HCT116 (cell line): Measurements from ENCODE around the gene ZC3H12A. TPM values are rescaled to one million over a fixed set of nuclear protein-coding genes. Genes with fewer than 3 reads are reported as not detected.
A peak's percentile ranks its signal among the peaks of the same experiment; 100 is the strongest.

Source experiments
- ATAC-seq: fragments of 200-7000 bp; cut with Tn5 transposase; 2 replicates; pipeline ENCODE4 v1.9.1; 2020; ENCODE audit warnings: mild to moderate bottlenecking, moderate library complexity
- BruUV-seq: library from RNA; stranded (reverse); fragments of 400-500 nt; replicated peaks from 2 replicates; lab custom pipeline; 2021; lab: Mats Ljungman, UMichigan
- CTCF ChIA-PET: fragments of 300-600 bp; sonication (Branson Sonifier 250); formaldehyde crosslinking; loops from one replicate; lab custom pipeline; 2021; ENCODE audit warnings: antibody characterized with exemption; lab: Charles Lee
- POLR2A ChIA-PET: fragments of 300-600, 350-600 bp; sonication (Branson Sonifier 250); formaldehyde crosslinking; loops from one replicate; lab custom pipeline; 2021; ENCODE audit warnings: antibody characterized with exemption; lab: Charles Lee
- RAD21 ChIA-PET, 2 experiments: fragments of 300-600 bp; sonication (Branson Sonifier 250); formaldehyde crosslinking; loops; one replicate each; lab custom pipeline; 2023; ENCODE audit warnings: low total read pairs in 2 of 2; ENCODE audit not compliant: uncharacterized antibody in 2 of 2, unreplicated experiment in 2 of 2, low non-redundant PET in 1 of 2; lab: Charles Lee
- DNase-seq: peaks from one replicate; pipeline ENCODE4 v3.0.0-alpha.2; 2010; ENCODE audit warnings: low read depth, low spot score
- H2AFZ ChIP-seq: fragments of 200-600 bp; shearing (Covaris generic), sonication (generic); 2 replicates; pipeline ENCODE4 v1.6.1; 2017; ENCODE audit warnings: low read depth, mixed run types, mixed read lengths, antibody characterized with exemption, low read length; ENCODE audit not compliant: poor library complexity, severe bottlenecking
- H3K27ac ChIP-seq: 2 replicates; pipeline ENCODE4 v1.5.1; 2012; ENCODE audit warnings: low read depth, low read length
- H3K27me3 ChIP-seq: fragments of 200-600 bp; sonication (generic); 2 replicates; pipeline ENCODE4 v1.6.1; 2016; ENCODE audit warnings: mixed run types, low read length, mixed read lengths; ENCODE audit not compliant: insufficient read depth
- H3K36me3 ChIP-seq, 2 experiments: fragments of 200-500 bp in 1 of 2; fragments of 200-600 bp in 1 of 2; sonication (Bioruptor generic) in 1 of 2; sonication (generic) in 1 of 2; 2 replicates each; pipeline versions ENCODE4 v1.5.1 to v1.6.1; 2014 to 2016; ENCODE audit warnings: low read length in 2 of 2, inconsistent platforms in 1 of 2, mixed read lengths in 1 of 2, mixed run types in 1 of 2; ENCODE audit not compliant: insufficient read depth in 2 of 2, control insufficient read depth in 1 of 2
- H3K4me1 ChIP-seq, 2 experiments: fragments of 200-600 bp in 1 of 2; sonication (generic) in 1 of 2; 2 replicates each; pipeline versions ENCODE4 v1.5.1 to v1.6.1; 2012 to 2017; ENCODE audit warnings: low read length in 2 of 2, inconsistent platforms in 1 of 2, mild to moderate bottlenecking in 1 of 2, mixed read lengths in 1 of 2, mixed run types in 1 of 2, moderate library complexity in 1 of 2; ENCODE audit not compliant: insufficient read depth in 2 of 2, control insufficient read depth in 1 of 2
- H3K4me2 ChIP-seq: fragments of 200-600 bp; sonication (generic); 2 replicates; pipeline ENCODE4 v1.6.1; 2017; ENCODE audit warnings: mixed run types, low read length, mixed read lengths
- H3K4me3 ChIP-seq, 2 experiments: fragments of 200-600 bp in 1 of 2; sonication (generic) in 1 of 2; replicated peaks in 1 of 2; 2 replicates each; pipeline ENCODE4 v1.5.1; 2011 to 2016; ENCODE audit warnings: low read length in 2 of 2, control low read depth in 1 of 2, low read depth in 1 of 2, mild to moderate bottlenecking in 1 of 2, mixed read lengths in 1 of 2, mixed run types in 1 of 2
- H3K79me2 ChIP-seq: fragments of 200-600 bp; sonication (generic); 2 replicates; pipeline ENCODE4 v1.6.1; 2017; ENCODE audit warnings: mild to moderate bottlenecking, mixed run types, low read length, moderate library complexity, mixed read lengths; ENCODE audit not compliant: insufficient read depth
- H3K9ac ChIP-seq: fragments of 200-600 bp; sonication (generic); 2 replicates; pipeline ENCODE4 v1.6.1; 2016; ENCODE audit warnings: low read length, mixed read lengths
- H3K9me2 ChIP-seq: fragments of 200-600 bp; sonication (generic), shearing (Covaris generic); 2 replicates; pipeline ENCODE4 v1.6.1; 2017; ENCODE audit warnings: mixed run types, mild to moderate bottlenecking, moderate library complexity; ENCODE audit not compliant: insufficient read depth
- H3K9me3 ChIP-seq, 2 experiments: fragments of 200-500 bp in 1 of 2; fragments of 200-600 bp in 1 of 2; sonication (Bioruptor generic) in 1 of 2; sonication (generic) in 1 of 2; 2 replicates each; pipeline ENCODE4 v1.6.1; 2014 to 2017; ENCODE audit warnings: low read length in 2 of 2, mixed read lengths in 2 of 2, inconsistent platforms in 1 of 2, low read depth in 1 of 2, mild to moderate bottlenecking in 1 of 2, mixed run types in 1 of 2, moderate library complexity in 1 of 2; ENCODE audit not compliant: control insufficient read depth in 1 of 2, insufficient read depth in 1 of 2
- H4K20me1 ChIP-seq: fragments of 200-600 bp; sonication (generic), shearing (Covaris generic); 2 replicates; pipeline ENCODE4 v1.6.1; 2017; ENCODE audit warnings: mixed run types, mild to moderate bottlenecking, moderate library complexity; ENCODE audit not compliant: insufficient read depth
- CBX3 ChIP-seq: IDR thresholded peaks from 2 replicates; pipeline ENCODE4 v1.6.1; 2012; ENCODE audit warnings: low read depth
- CEBPB ChIP-seq: IDR thresholded peaks from 2 replicates; pipeline ENCODE4 v1.6.1; 2012; ENCODE audit warnings: low read depth
- CTCF ChIP-seq, 3 experiments: fragments of 200-600 bp in 1 of 3; sonication (generic) in 1 of 3; IDR thresholded peaks in 2 of 3; conservative IDR thresholded peaks in 1 of 3; 2 replicates each; pipeline ENCODE4 v1.5.1; 2012 to 2017; ENCODE audit warnings: low read depth in 2 of 3, low read length in 2 of 3, antibody characterized with exemption in 1 of 3, borderline replicate concordance in 1 of 3, control low read depth in 1 of 3, mild to moderate bottlenecking in 1 of 3, mixed read lengths in 1 of 3, mixed run types in 1 of 3, moderate library complexity in 1 of 3; ENCODE audit not compliant: insufficient read depth in 1 of 3
- EGR1 ChIP-seq: IDR thresholded peaks from 2 replicates; pipeline ENCODE4 v1.6.1; 2012; ENCODE audit warnings: low read depth
- EZH2 ChIP-seq: fragments of 200-600 bp; sonication (generic); IDR thresholded peaks from 2 replicates; pipeline ENCODE4 v1.6.1; 2017; ENCODE audit warnings: antibody characterized with exemption, mixed run types
- EZH2phosphoT487 ChIP-seq: fragments of 200-600 bp; IDR thresholded peaks from 2 replicates; pipeline ENCODE4 v1.6.1; 2018; ENCODE audit warnings: antibody characterized with exemption, borderline replicate concordance
- FOSL1 ChIP-seq: IDR thresholded peaks from 2 replicates; pipeline ENCODE4 v1.6.1; 2012; ENCODE audit warnings: low read depth
- JUND ChIP-seq: IDR thresholded peaks from 2 replicates; pipeline ENCODE4 v1.6.1; 2012
- MAX ChIP-seq: IDR thresholded peaks from 2 replicates; pipeline ENCODE4 v1.6.1; 2012
- POLR2A ChIP-seq: IDR thresholded peaks from 2 replicates; pipeline ENCODE4 v1.7.0; 2011; ENCODE audit warnings: borderline replicate concordance; ENCODE audit not compliant: insufficient read depth, insufficient read length; ENCODE audit errors: extremely low read depth
- POLR2AphosphoS5 ChIP-seq: IDR thresholded peaks from 2 replicates; pipeline ENCODE4 v1.6.1; 2011; ENCODE audit warnings: mild to moderate bottlenecking, low read depth, low read length, moderate library complexity
- RAD21 ChIP-seq: IDR thresholded peaks from 2 replicates; pipeline ENCODE4 v1.6.1; 2012; ENCODE audit warnings: low read depth, mild to moderate bottlenecking
- SRF ChIP-seq: IDR thresholded peaks from 2 replicates; pipeline ENCODE4 v1.6.1; 2012; ENCODE audit warnings: low read depth
- TCF7L2 ChIP-seq: IDR thresholded peaks from 2 replicates; pipeline ENCODE4 v1.7.0; 2011; ENCODE audit warnings: borderline replicate concordance, inconsistent platforms; ENCODE audit not compliant: insufficient read depth, insufficient read length; ENCODE audit errors: extremely low read depth
- YY1 ChIP-seq: IDR thresholded peaks from 2 replicates; pipeline ENCODE4 v1.6.1; 2011; ENCODE audit warnings: low read length, low read depth, moderate library complexity, mild to moderate bottlenecking; ENCODE audit not compliant: insufficient replicate concordance; ENCODE audit errors: extremely low read depth
- ZNF274 ChIP-seq: fragments of 200-500 bp; sonication (Bioruptor generic); IDR thresholded peaks from 2 replicates; pipeline ENCODE4 v1.6.1; 2014; ENCODE audit warnings: mild to moderate bottlenecking, low read depth, low read length, inconsistent platforms
- intact Hi-C: fragments of 100-400 bp; cut with micrococcal nuclease; formaldehyde crosslinking; loops from 2 replicates; pipeline ENCODE4 v1.10.0; 2022
- total RNA-seq: library from RNA; stranded (reverse); gene quantifications from one replicate; pipeline ENCODE4 v1.2.1, GENCODE V29; 2021; ENCODE audit not compliant: unreplicated experiment
- TF ChIP-seq, protein P1 (sequence below): IDR thresholded peaks from 2 replicates; pipeline ENCODE4 v1.6.1; 2012; ENCODE audit warnings: low read depth
- TF ChIP-seq, protein P2 (sequence below): IDR thresholded peaks from 2 replicates; pipeline ENCODE4 v1.6.1; 2012
- TF ChIP-seq, protein P3 (sequence below): IDR thresholded peaks from 2 replicates; pipeline ENCODE4 v1.6.1; 2011; ENCODE audit warnings: mild to moderate bottlenecking, low read length, moderate library complexity; ENCODE audit not compliant: insufficient replicate concordance; ENCODE audit errors: extremely low read depth

The ZC3H12A gene
- total RNA-seq, 1 experiment from 2014 or later = 10.6 TPM

- peaks cover 8 to 38% of the 10 kb centered on the region in 2 experiments; a peak in 3 of 4 replicates for H3K4me1 ChIP-seq
- TF ChIP-seq RAD21 = no peak
- no peak for TF ChIP-seq CBX3
- TF ChIP-seq, protein P1, sequence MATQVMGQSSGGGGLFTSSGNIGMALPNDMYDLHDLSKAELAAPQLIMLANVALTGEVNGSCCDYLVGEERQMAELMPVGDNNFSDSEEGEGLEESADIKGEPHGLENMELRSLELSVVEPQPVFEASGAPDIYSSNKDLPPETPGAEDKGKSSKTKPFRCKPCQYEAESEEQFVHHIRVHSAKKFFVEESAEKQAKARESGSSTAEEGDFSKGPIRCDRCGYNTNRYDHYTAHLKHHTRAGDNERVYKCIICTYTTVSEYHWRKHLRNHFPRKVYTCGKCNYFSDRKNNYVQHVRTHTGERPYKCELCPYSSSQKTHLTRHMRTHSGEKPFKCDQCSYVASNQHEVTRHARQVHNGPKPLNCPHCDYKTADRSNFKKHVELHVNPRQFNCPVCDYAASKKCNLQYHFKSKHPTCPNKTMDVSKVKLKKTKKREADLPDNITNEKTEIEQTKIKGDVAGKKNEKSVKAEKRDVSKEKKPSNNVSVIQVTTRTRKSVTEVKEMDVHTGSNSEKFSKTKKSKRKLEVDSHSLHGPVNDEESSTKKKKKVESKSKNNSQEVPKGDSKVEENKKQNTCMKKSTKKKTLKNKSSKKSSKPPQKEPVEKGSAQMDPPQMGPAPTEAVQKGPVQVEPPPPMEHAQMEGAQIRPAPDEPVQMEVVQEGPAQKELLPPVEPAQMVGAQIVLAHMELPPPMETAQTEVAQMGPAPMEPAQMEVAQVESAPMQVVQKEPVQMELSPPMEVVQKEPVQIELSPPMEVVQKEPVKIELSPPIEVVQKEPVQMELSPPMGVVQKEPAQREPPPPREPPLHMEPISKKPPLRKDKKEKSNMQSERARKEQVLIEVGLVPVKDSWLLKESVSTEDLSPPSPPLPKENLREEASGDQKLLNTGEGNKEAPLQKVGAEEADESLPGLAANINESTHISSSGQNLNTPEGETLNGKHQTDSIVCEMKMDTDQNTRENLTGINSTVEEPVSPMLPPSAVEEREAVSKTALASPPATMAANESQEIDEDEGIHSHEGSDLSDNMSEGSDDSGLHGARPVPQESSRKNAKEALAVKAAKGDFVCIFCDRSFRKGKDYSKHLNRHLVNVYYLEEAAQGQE = no peak
- TF ChIP-seq CEBPB = no peak
- no peak for TF ChIP-seq FOSL1
- TF ChIP-seq JUND = no peak
- no peak for TF ChIP-seq EGR1
- TF ChIP-seq YY1 = no peak
- TF ChIP-seq POLR2AphosphoS5 = no peak
- TF ChIP-seq, protein P2, sequence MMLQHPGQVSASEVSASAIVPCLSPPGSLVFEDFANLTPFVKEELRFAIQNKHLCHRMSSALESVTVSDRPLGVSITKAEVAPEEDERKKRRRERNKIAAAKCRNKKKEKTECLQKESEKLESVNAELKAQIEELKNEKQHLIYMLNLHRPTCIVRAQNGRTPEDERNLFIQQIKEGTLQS = no peak
- TF ChIP-seq SRF = no peak
- TF ChIP-seq POLR2A = no peak
- TF ChIP-seq MAX = no peak
- no peak for TF ChIP-seq EZH2
- no peak for TF ChIP-seq EZH2phosphoT487
- TF ChIP-seq CTCF (IDR thresholded peaks at IDR 0.05 in 2 of 3, conservative IDR thresholded peaks at IDR 0.05 in 1 of 3; ENCODE audit: borderline replicate concordance in 1 of 3, insufficient read depth in 1 of 3, low read depth in 2 of 3, low read length in 2 of 3) = no peak
- TF ChIP-seq ZNF274 = no peak
- no peak for TF ChIP-seq TCF7L2
- TF ChIP-seq, protein P3, sequence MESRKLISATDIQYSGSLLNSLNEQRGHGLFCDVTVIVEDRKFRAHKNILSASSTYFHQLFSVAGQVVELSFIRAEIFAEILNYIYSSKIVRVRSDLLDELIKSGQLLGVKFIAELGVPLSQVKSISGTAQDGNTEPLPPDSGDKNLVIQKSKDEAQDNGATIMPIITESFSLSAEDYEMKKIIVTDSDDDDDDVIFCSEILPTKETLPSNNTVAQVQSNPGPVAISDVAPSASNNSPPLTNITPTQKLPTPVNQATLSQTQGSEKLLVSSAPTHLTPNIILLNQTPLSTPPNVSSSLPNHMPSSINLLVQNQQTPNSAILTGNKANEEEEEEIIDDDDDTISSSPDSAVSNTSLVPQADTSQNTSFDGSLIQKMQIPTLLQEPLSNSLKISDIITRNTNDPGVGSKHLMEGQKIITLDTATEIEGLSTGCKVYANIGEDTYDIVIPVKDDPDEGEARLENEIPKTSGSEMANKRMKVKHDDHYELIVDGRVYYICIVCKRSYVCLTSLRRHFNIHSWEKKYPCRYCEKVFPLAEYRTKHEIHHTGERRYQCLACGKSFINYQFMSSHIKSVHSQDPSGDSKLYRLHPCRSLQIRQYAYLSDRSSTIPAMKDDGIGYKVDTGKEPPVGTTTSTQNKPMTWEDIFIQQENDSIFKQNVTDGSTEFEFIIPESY = no peak
- TF ChIP-seq, all 23 proteins: peak for 0
- H3K4me2 ChIP-seq = peak overlapping the region; percentile 49; the same call in 1 of the 2 replicates
Measured at GRCh38 chr1:37455516-37455915, 18.9 kb upstream of the ZC3H12A start.

More at GRCh38 chr1:37455516-37455915, 18.9 kb upstream of the ZC3H12A start:
- Histone ChIP-seq H3K27ac (no peak overlapping the region), H3K9me3 (no peaks in the 10 kb centered on the region), H2AFZ (no peak overlapping the region), H3K27me3 (no peaks in the 10 kb centered on the region), H3K9ac (no peak overlapping the region), H3K36me3 (no peaks in the 10 kb centered on the region), H4K20me1 (no peaks in the 10 kb centered on the region), H3K79me2 (no peaks in the 10 kb centered on the region), H3K9me2 (no peaks in the 10 kb centered on the region), H3K4me3 (no peak overlapping the region)
- intact Hi-C loops = loop anchor here (1.0 to 5.0 kb wide), 3 partner anchors 32 to 227 kb away; no protein-coding TSS in a partner anchor
- CTCF ChIA-PET = interaction anchor here (0.8 to 5.4 kb wide), 3 partner anchors 10 to 226 kb away, joined by 3 to 62 read pairs (median 4); no protein-coding TSS in a partner anchor
- RAD21 ChIA-PET = interaction anchor here (0.6 to 2.2 kb wide), 3 partner anchors 32 to 45 kb away, joined by 3 to 7 read pairs (median 5); no protein-coding TSS in a partner anchor
- POLR2A ChIA-PET = no interaction called here
- no peak for ATAC-seq
- DNase-seq = no peak
- BruUV-seq = no TSS peak
